DMS153 treated with DMSO at 0.1 percent for 48 hours (cell line): ENCODE measurements around the gene TMPRSS4.
A peak's percentile ranks its signal among the peaks of the same experiment; 100 is the strongest.

Experiments used
- DNase-seq: peaks from one replicate; lab custom pipeline; 2025; ENCODE audit not compliant: unreplicated experiment; lab: John Stamatoyannopoulos, UW

The TMPRSS4 gene

GRCh38 chr11:118152552-118153471, 75.9 kb downstream of the TMPRSS4 start, which contains the start of gene SCN4B:
Gene SCN4B, minus strand, starts transcription at chr11:118152823. Its CDS starts 150 bp downstream, at chr11:118152673.
- DNase-seq, result peak; percentile 23

DNA sequence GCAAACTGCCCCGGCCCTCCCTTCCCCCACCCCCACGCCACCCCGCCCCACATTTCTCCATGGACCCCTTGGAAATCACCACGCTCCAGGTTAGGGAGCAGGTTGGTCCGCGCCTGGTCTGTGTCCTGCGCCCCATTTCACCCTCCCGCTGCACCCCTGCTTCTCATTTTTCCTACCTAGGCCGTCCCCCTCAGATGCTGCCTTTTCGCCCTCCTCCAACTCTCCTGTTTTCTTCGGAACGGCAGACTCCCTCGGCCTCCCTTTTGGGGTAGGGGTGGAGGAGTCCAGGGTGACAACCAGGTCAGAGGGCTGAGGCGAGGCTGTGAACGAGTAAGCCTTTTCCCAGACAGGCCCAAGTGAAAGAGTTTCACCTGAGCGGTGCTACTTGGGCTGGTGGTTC, 76.6 kb downstream of the TMPRSS4 start:
- DNase-seq, result no peak

DNA sequence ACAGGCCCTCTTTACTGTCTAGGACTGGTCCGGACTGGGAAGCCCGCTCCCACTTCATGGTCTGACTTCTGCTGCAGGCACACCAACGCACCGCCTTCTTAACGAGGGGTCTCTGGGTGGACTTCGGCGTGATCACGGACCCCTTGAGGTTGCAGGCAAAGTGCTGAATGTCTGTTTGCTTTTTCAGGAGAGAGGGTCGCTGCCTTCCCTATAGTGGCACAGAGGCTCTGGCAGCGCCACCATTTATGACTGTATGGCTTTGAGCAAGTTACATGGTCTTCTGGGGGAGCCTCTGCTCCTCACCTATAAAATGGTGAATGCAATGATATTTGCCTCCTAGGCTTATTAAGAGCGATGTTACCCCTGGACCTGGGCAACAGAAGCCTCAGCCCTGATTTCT, 77.1 kb downstream of the TMPRSS4 start:
- no peak for DNase-seq

DNA sequence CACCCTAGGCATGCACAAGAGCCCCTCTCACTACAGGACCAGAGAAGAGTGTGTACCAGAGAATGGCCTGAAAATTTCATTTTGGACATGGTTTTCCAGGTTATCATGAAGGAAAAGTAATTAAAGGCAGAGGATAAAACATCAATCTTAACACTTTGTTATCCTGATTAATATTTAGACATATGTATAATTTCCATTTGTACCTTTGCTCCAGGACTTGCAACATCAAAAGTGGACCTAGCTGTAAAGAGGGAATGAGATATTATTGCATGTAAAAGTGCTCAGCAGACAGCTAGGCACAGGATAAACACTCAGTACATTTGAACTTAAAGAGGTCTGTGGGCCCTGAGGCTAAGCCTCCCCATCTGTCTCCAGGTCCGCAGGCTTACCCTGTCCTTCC, 77.8 kb downstream of the TMPRSS4 start:
- DNase-seq, result no peak

DNA sequence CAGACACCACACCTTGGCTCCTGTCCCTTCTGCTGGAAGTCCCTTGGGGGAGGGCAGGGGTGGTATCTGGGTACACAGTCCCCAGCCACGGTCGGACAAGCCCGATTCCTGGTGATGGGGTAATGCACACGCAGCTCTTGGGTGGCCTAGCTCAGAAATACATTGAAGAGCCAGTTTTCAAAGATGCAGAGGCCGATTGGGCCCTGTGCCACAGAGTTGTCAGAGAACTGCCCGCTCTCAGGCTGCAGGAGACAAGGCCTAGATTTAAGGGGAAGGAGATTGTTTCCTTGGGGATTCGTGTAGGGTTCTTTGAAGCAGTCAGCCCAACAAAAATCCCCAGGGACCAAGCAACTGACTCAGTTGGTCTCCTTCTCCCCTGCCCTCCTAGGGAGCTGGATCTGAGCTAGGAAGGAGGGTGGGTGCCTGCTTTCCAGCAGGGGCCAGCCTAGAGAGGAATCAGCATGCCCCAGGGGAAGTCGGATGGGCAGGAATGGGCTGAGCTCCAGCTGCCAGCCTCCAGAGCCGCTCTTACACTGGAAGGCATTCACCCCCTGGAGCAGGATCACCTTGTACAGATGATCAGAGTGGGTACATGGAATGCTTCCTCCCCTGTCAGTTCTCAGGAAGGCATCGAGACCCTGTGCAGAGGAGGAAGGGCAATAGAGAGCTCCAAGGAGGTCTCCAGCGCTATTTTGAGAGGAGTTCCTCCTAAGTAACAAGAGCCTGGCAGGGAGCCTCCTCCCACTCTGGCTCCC, 79.1 kb downstream of the TMPRSS4 start:
- no peak for DNase-seq

DNA sequence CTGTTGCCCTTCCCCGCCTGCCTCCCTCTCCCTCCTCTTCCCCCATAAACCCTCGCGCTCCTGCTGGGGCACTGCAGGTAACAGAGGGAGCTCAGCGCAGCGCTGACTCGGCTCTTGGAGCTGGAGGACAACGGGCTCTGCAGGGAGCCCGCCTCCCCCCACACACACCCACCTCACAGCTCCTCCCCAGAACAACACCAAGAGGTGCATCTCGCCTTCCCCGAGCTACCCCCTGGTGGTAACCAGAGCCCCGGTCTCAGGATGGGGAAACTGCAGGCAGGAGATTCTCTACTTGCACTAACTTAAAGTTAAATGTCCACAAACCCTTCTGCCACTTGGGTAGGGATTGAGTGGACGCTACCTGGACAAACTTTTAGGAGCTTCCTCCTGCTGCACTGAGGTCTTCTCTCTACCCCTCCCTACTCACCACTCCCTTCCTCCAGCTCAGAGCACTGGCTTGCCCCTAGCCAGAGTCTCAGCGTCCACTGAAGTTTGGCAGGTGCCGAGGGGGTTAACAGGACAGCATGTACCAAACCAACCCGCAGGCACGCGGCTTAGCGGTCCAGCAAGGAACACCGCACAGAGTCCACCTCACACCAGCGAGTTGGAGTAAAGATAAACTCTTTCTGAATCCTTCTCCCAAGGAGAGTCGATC, 79.8 kb downstream of the TMPRSS4 start:
- no peak for DNase-seq

GRCh38 chr11:118157186-118157895, 80.5 kb downstream of the TMPRSS4 start:
- DNase-seq, result no peak

DNA sequence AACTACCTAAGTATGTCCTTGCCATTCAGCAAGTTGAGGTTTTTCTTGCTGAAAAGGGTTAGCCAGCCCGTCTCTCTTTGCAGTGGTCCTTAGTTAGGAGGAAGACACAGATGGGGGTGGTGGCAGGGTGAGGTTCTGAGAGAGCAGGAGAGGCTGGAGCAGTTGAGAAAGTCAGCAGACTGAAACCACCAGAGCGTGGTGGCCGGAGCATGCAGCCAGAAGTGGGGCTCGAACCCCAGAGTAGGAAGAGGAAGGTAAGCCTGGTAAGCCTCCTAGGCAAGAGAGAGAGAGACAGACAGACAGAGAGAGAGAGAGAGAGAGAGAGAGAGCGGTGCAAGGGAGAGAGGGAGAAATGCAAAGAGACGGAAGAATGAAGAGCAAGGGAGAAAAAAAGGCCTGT, 84.9 kb downstream of the TMPRSS4 start:
- no peak for DNase-seq

GRCh38 chr11:118162846-118163245, 86.0 kb downstream of the TMPRSS4 start:
- DNase-seq, result no peak

GRCh38 chr11:118163494-118163893, 86.6 kb downstream of the TMPRSS4 start:
- no peak for DNase-seq

DNA sequence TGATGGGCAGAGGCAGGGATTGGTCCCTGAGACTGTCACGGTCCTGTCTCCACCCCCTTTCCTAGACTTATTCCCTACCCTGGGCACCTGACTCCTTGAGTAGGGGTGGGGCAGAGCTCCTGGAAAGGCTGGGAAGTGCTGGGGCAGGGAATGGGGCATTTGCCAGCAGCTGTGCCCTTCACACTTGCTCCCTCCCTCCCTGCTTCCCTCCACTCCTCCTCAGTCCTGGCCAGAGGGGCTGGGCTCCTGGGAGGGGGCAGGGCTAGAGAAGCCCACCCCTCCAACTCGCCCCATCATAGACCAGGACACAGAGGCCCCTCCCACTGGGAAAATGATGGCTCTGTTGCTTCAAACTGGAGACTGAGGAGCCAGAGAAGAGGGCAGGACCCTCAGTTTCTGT, 88.0 kb downstream of the TMPRSS4 start:
- DNase-seq, result no peak

DNA sequence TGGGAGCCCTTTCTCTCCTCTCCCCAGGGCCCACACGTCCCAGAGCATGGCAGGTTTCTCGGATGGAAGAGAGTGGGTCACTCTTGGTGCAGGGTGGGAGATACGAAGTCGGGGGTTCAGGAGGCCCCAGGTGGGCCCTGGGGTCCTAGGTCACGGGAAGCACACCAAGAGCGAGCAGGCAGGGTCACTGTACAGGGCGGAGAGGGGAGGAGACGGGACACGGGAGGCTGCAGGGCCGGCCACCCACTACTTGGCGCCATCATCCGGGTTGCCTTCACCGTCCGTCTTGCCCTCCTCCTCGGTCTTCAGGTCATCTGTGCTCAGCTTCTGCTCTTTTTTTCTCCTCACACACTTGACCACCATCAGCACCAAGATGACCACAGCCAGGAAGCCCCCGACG, 89.8 kb downstream of the TMPRSS4 start:
- no peak for DNase-seq

- no peak for DNase-seq
Observed at GRCh38 chr11:118167253-118167652, 90.4 kb downstream of the TMPRSS4 start.

- no peak for DNase-seq
Observed at GRCh38 chr11:118167906-118168305, 91.0 kb downstream of the TMPRSS4 start.

DNA sequence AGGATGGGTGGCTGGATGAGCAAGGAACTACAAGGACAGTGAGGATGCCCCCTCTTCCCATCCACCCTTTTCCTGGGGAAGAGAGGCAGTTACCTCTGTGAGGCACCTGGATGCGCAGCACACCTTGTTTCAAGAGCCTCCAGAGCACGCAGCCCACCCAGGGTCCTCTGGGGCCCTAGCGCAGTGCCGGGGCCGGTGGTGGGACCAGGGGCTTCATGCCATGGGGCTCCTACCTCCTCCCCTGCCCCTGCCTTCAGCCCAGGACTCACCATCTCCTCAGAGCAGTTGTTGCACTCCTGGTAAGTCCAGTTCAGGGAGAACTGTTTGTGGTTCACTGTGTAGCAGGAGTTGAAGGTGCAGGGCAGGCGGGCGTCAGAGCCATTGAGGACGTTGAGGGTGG, 91.4 kb downstream of the TMPRSS4 start:
- no peak for DNase-seq

GRCh38 chr11:118168751-118169150, 91.9 kb downstream of the TMPRSS4 start:
- no peak for DNase-seq

GRCh38 chr11:118169300-118170140, 92.6 kb downstream of the TMPRSS4 start:
- no peak for DNase-seq

DNA sequence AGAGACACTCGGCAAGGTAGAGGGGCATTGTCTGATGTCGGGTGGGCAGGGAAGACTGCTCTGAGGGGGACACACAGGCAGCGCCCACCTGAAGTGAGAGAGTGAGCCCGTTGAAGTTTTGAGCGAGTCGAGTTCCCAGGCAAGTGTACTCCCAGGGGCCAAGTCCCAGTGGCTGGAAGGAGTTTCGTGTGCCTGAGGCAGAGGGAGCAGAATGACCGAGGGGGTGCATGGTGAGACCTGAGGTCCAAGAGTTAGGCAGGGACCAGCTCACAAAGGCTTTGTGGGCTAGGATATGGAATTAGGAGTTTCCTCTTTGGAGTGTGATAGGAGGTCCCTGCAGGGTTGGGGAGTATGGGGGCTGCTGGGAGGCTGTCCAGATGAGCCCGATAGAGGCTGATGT, 93.4 kb downstream of the TMPRSS4 start:
- DNase-seq, result no peak

DNA sequence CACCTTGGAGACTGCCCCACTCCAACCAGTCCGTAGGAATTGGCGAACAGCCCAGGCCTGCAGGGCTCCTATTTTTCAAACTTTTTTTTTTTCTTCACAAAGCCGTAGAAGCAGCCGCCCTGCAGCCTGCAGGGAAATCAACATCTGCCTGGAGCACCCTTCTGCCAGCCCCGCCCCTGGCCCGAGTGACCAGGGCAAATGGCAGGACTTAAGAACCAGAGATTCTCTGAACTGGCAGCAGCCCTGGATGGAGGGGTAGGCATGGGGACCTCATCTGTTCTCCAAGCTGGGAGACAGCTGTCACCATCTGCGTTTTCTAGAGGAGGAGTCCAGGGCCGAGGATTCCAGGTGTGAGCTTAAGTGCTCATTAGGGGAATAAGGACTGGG, 94.0 kb downstream of the TMPRSS4 start:
- no peak for DNase-seq
